ENCODE data around the gene FAM229A. TPM values are rescaled to one million over a fixed set of nuclear protein-coding genes. Genes with fewer than 3 reads are reported as not detected.
A peak's percentile ranks its signal among the peaks of the same experiment; 100 is the strongest.

The FAM229A gene
- total and polyA plus RNA-seq, 2 of the 8 experiments (the other 6 are each of a cell fraction or from before 2014, with no cell fraction given): 4.1 to 4.2 TPM

DNA sequence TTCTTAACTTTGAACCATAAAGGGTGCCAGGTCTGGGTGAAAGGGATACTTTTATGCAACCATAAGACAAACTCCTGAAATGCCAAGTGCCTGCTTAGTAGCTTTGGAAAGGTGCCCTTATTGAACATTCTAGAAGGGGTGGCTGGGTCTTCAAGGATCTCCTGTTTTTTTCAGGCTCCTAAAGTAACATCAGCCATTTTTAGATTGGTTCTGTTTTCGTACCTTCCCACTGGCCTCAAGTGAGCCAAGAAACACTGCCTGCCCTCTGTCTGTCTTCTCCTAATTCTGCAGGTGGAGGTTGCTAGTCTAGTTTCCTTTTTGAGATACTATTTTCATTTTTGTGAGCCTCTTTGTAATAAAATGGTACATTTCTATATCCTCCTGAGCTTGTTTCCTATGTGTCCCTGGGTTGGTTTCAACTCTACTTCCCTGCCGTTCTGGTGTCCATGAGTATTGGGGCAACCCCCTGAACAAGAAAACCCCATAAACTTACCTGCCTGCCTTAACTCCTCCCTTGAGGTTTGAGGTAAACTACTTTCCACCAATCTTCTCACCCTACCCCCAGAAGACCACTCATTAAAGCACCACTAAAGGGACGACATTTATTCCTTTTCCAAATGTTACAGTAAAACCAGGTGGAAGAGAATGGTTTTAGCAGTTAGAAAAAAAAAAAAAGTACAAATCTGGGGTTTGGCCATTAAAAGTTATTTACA lies 28.9 kb downstream of the FAM229A start:
- no peaks in the 10 kb centered on the region for H3K9me3 ChIP-seq (ENCODE audit: insufficient read depth in 2 of 2, low read depth in 1 of 2, low read length in 1 of 2)
- CTCF ChIA-PET (ENCODE audit: partially characterized antibody): interaction anchor here (0.8 to 3.6 kb wide), 10 partner anchors 10 to 118 kb away, joined by 3 to 14 read pairs (median 4); partner anchors contain the start of genes FAM229A and TSSK3
- DNase-seq (ENCODE audit: low read depth in 1 of 2, low spot score in 2 of 2) (no peak), FAIRE-seq (no peak)
- no peak overlapping the region for H3K14ac ChIP-seq (ENCODE audit: insufficient read length)
- H2BK12ac ChIP-seq (ENCODE audit: low read depth, low read length): no peak overlapping the region
- H3K27ac ChIP-seq (ENCODE audit: low read depth, low read length): no peak overlapping the region
- H4K20me1 ChIP-seq (replicated peaks in 1 of 2; ENCODE audit: control insufficient read depth in 1 of 2, insufficient read depth in 2 of 2, low read length in 2 of 2): peaks cover 9 to 18% of the 10 kb centered on the region in 2 experiments
- H3K4me2 ChIP-seq (ENCODE audit: insufficient read depth in 1 of 2, low read depth in 2 of 2, low read length in 2 of 2): peak overlapping the region; percentile 83 to 93; a peak in 2 of 4 replicates
- H3K79me1 ChIP-seq (ENCODE audit: low read depth, low read length): peaks cover 2% of the 10 kb centered on the region; the same call in 1 of the 2 replicates
- no peak overlapping the region for H2BK5ac ChIP-seq (ENCODE audit: low read depth, low read length)
- peaks cover 10% of the 10 kb centered on the region; the same call in 1 of the 2 replicates for H3K23me2 ChIP-seq (ENCODE audit: low read depth, low read length)
- peaks cover 5 to 34% (median 25%) of the 10 kb centered on the region in 4 experiments for H3K4me1 ChIP-seq (replicated peaks in 1 of 4; ENCODE audit: control insufficient read depth in 3 of 4, insufficient read depth in 4 of 4, low read length in 3 of 4)
- no peak overlapping the region for H3K9ac ChIP-seq (replicated peaks in 1 of 4; ENCODE audit: extremely low read depth in 1 of 4, low read depth in 3 of 4, low read length in 3 of 4)
- H2BK20ac ChIP-seq (ENCODE audit: low read length): no peak overlapping the region
- no peak overlapping the region for H2AFZ ChIP-seq (ENCODE audit: low read length)
- peaks cover 12 to 65% (median 25%) of the 10 kb centered on the region in 4 experiments; a peak in 7 of 8 replicates for H3K36me3 ChIP-seq (ENCODE audit: control insufficient read depth in 2 of 4, insufficient read depth in 4 of 4, low read length in 3 of 4)
- no peak overlapping the region for H2BK15ac ChIP-seq (ENCODE audit: low read length)
- H2AK5ac ChIP-seq (ENCODE audit: low read depth, low read length): no peak overlapping the region
- no peak overlapping the region for H4K5ac ChIP-seq (ENCODE audit: insufficient read length, low read depth, low read length)
- no peak overlapping the region for H3K4ac ChIP-seq (replicated peaks; ENCODE audit: insufficient read length, low read depth, low read length)
- H2BK120ac ChIP-seq (replicated peaks; ENCODE audit: low read depth, low read length): no peak overlapping the region
- H4K91ac ChIP-seq (replicated peaks; ENCODE audit: insufficient read length, low read length): no peak overlapping the region
- POLR2A ChIA-PET (ENCODE audit: partially characterized antibody): interaction anchor here (0.6 to 13.4 kb wide), 37 partner anchors 12 to 330 kb away, joined by 3 to 321 read pairs (median 5); partner anchors contain the start of genes BSDC1, CCDC28B, EIF3I and FAM167B
- 89% methylated on average over 3 of the region's 3 CpGs; no CpG with 5 or more reads in 1 of the 2 experiments for WGBS, 2 experiments (ENCODE audit: extremely low coverage in 1 of 2, insufficient coverage in 1 of 2, insufficient read length in 1 of 2, insufficient replicate concordance in 2 of 2, low coverage in 1 of 2, low lambda C conversion rate in 2 of 2, missing lambda C conversion rate in 1 of 2)
- peak overlapping the region in 1 of 4 experiments; percentile 93; a peak in 2 of 8 replicates for H3K4me3 ChIP-seq (ENCODE audit: extremely low read depth in 1 of 4, insufficient read depth in 2 of 4, low read depth in 3 of 4, low read length in 4 of 4)
- H3K23ac ChIP-seq (ENCODE audit: insufficient read length): no peak overlapping the region
- no peak overlapping the region for H4K8ac ChIP-seq (ENCODE audit: extremely low read depth, insufficient read depth, low read length)
- H3K56ac ChIP-seq (replicated peaks; ENCODE audit: insufficient read length, low read depth, low read length): no peak overlapping the region
- H3K18ac ChIP-seq (ENCODE audit: extremely low read depth, low read length): no peak overlapping the region
- peaks cover 0 to 7% (median 2%) of the 10 kb centered on the region in 4 experiments; a peak in 4 of 7 replicates for H3K27me3 ChIP-seq (replicated peaks in 1 of 4; ENCODE audit: control insufficient read depth in 3 of 4, extremely low read depth in 1 of 4, insufficient read depth in 3 of 4, low read length in 3 of 4)
- H3K79me2 ChIP-seq (ENCODE audit: control insufficient read depth in 1 of 2, insufficient read depth in 2 of 2, low read length in 2 of 2): peaks cover 4 to 21% of the 10 kb centered on the region in 2 experiments; a peak in 3 of 4 replicates
- no peak for TF ChIP-seq E2F6 (IDR thresholded peaks at IDR 0.05)
- TF ChIP-seq POLR2A (IDR thresholded peaks at IDR 0.05; ENCODE audit: control extremely low read depth in 1 of 2, low read depth in 2 of 2, low read length in 2 of 2): peak in 1 of 2 experiments; percentile 70; a peak in 2 of 3 replicates
- TF ChIP-seq KDM1A (IDR thresholded peaks at IDR 0.05; ENCODE audit: borderline replicate concordance, low read length): no peak
- TF ChIP-seq, protein P1, sequence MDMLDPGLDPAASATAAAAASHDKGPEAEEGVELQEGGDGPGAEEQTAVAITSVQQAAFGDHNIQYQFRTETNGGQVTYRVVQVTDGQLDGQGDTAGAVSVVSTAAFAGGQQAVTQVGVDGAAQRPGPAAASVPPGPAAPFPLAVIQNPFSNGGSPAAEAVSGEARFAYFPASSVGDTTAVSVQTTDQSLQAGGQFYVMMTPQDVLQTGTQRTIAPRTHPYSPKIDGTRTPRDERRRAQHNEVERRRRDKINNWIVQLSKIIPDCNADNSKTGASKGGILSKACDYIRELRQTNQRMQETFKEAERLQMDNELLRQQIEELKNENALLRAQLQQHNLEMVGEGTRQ (IDR thresholded peaks at IDR 0.05; ENCODE audit: low read length): no peak
- TF ChIP-seq CEBPB (IDR thresholded peaks at IDR 0.05; ENCODE audit: low read depth, low read length): no peak
- TF ChIP-seq SRF (IDR thresholded peaks at IDR 0.05; ENCODE audit: low read depth, low read length): no peak
- peak; percentile 81; the same call in 1 of the 2 replicates for TF ChIP-seq POLR2AphosphoS5 (IDR thresholded peaks at IDR 0.05; ENCODE audit: low read depth, low read length)
- no peak for TF ChIP-seq HDAC6 (IDR thresholded peaks at IDR 0.05; ENCODE audit: low read depth, low read length)
- TF ChIP-seq SIN3A (conservative IDR thresholded peaks at IDR 0.05 in 1 of 2, IDR thresholded peaks at IDR 0.05 in 1 of 2; ENCODE audit: low read depth in 1 of 2, low read length in 2 of 2): no peak
- TF ChIP-seq KDM5A (IDR thresholded peaks at IDR 0.05; ENCODE audit: low read length): no peak
